B cell (primary cell): ENCODE measurements around the gene HNRNPF. TPM values are rescaled to one million over a fixed set of nuclear protein-coding genes. Genes with fewer than 3 reads are reported as not detected.
A peak's percentile ranks its signal among the peaks of the same experiment; 100 is the strongest.

ENCODE experiments used
- ATAC-seq: fragments of 200-7000 bp; cut with Tn5 transposase; one replicate; pipeline ENCODE4 v1.10.0; 2021; ENCODE audit warnings: low read depth, mild to moderate bottlenecking, moderate number of reproducible peaks, moderate library complexity
- CTCF ChIA-PET: fragments of 350-600 bp; sonication (Branson Sonifier 250); formaldehyde crosslinking; loops from one replicate; lab custom pipeline; 2021; ENCODE audit warnings: antibody characterized with exemption, inconsistent platforms; lab: Charles Lee
- POLR2A ChIA-PET: fragments of 350-600 bp; sonication (Branson Sonifier 250); formaldehyde crosslinking; loops from one replicate; lab custom pipeline; 2021; ENCODE audit warnings: antibody characterized with exemption; lab: Charles Lee
- DNase-seq: peaks from one replicate; pipeline ENCODE4 v3.0.0; 2013
- H2AFZ ChIP-seq: 2 replicates; pipeline ENCODE4 v1.6.1; 2012; ENCODE audit warnings: mild to moderate bottlenecking, low read depth, low read length; ENCODE audit not compliant: insufficient read depth, poor library complexity, severe bottlenecking
- H3K27ac ChIP-seq, 2 donors: 1 replicate in 1 of 2; 2 replicates in 1 of 2; pipeline ENCODE4 v1.5.1; 2012 to 2013; ENCODE audit warnings: low read length in 2 of 2, mild to moderate bottlenecking in 2 of 2, moderate library complexity in 1 of 2
- H3K27me3 ChIP-seq, 4 experiments: fragments of 200-600 bp in 1 of 4; sonication (generic) in 1 of 4; replicated peaks in 1 of 4; 1 replicate in 2 of 4; 2 replicates in 2 of 4; pipeline versions ENCODE4 v1.6.1 to v1.7.0; 2013 to 2016; ENCODE audit warnings: low read length in 3 of 4, mild to moderate bottlenecking in 2 of 4, mixed read lengths in 1 of 4, moderate library complexity in 1 of 4; ENCODE audit not compliant: insufficient read depth in 4 of 4, control insufficient read depth in 3 of 4; ENCODE audit errors: control extremely low read depth in 1 of 4
- H3K36me3 ChIP-seq, 2 experiments: replicated peaks in 1 of 2; 1 replicate in 1 of 2; 2 replicates in 1 of 2; pipeline versions ENCODE4 v1.6.1 to v1.7.1; 2013; ENCODE audit warnings: low read length in 1 of 2; ENCODE audit not compliant: insufficient read depth in 2 of 2, control insufficient read depth in 1 of 2; ENCODE audit errors: control extremely low read depth in 1 of 2, extremely low read depth in 1 of 2
- H3K4me1 ChIP-seq, 2 donors: fragments of 200-600 bp in 1 of 2; sonication (generic) in 1 of 2; 1 replicate in 1 of 2; 2 replicates in 1 of 2; pipeline versions ENCODE4 v1.5.1 to v1.6.1; 2013 to 2017; ENCODE audit warnings: low read length in 2 of 2; ENCODE audit not compliant: control insufficient read depth in 2 of 2, insufficient read depth in 2 of 2
- H3K4me2 ChIP-seq: replicated peaks from 2 replicates; pipeline ENCODE3; 2012; ENCODE audit warnings: mild to moderate bottlenecking, low read depth, low read length; ENCODE audit not compliant: poor library complexity, severe bottlenecking
- H3K4me3 ChIP-seq, 5 experiments: fragments of 200-600 bp in 1 of 5; sonication (generic) in 1 of 5; 1 replicate in 3 of 5; 2 replicates in 2 of 5; pipeline versions ENCODE4 v1.5.1 to v1.7.0; 2011 to 2016; ENCODE audit warnings: low read length in 4 of 5, mild to moderate bottlenecking in 4 of 5, low read depth in 2 of 5, control low read depth in 1 of 5, moderate library complexity in 1 of 5; ENCODE audit not compliant: insufficient read depth in 1 of 5; ENCODE audit errors: control extremely low read depth in 1 of 5, extremely low read depth in 1 of 5
- H3K79me2 ChIP-seq: fragments of 200-600 bp; sonication (generic); one replicate; pipeline ENCODE4 v1.6.0; 2016; ENCODE audit warnings: low read length; ENCODE audit not compliant: control insufficient read depth, insufficient read depth
- H3K9ac ChIP-seq: fragments of 200-600 bp; sonication (generic); 2 replicates; pipeline ENCODE4 v1.6.1; 2017; ENCODE audit warnings: mild to moderate bottlenecking, low read length, moderate library complexity
- H3K9me3 ChIP-seq, 3 donors: one replicate each; pipeline versions ENCODE4 v1.6.1 to v1.7.1; 2013; ENCODE audit warnings: low read length in 2 of 3; ENCODE audit not compliant: control insufficient read depth in 2 of 3, insufficient read depth in 1 of 3; ENCODE audit errors: control extremely low read depth in 1 of 3
- H4K20me1 ChIP-seq: 2 replicates; pipeline ENCODE4 v1.6.0; 2012; ENCODE audit warnings: mild to moderate bottlenecking, low read length; ENCODE audit not compliant: insufficient read depth, control insufficient read depth, poor library complexity, severe bottlenecking
- H3K27ac Mint-ChIP-seq: one replicate; pipeline ENCODE4 v1.8.0; 2021; ENCODE audit warnings: mixed read lengths
- H3K27me3 Mint-ChIP-seq: one replicate; pipeline ENCODE4 v1.8.0; 2021; ENCODE audit warnings: mixed read lengths
- H3K4me1 Mint-ChIP-seq: one replicate; pipeline ENCODE4 v1.8.0; 2021; ENCODE audit warnings: mixed read lengths
- H3K4me3 Mint-ChIP-seq: one replicate; pipeline ENCODE4 v1.8.0; 2021; ENCODE audit warnings: mixed read lengths
- H3K9me3 Mint-ChIP-seq: one replicate; pipeline ENCODE4 v1.8.0; 2022; ENCODE audit warnings: mixed read lengths; ENCODE audit not compliant: insufficient read depth
- EZH2 ChIP-seq: IDR thresholded peaks from 2 replicates; pipeline ENCODE4 v1.6.1; 2012; ENCODE audit warnings: borderline replicate concordance, low read depth, mild to moderate bottlenecking, moderate library complexity, low read length; ENCODE audit not compliant: insufficient read depth, poor library complexity, severe bottlenecking
- WGBS: methylation state at CpG from one replicate; pipeline ENCODE4 v1.1.5; 2013; ENCODE audit warnings: missing lambda C conversion rate; ENCODE audit not compliant: insufficient coverage; 5-methylcytosine and 5-hydroxymethylcytosine counted together
- intact Hi-C: fragments of 100-400 bp; cut with micrococcal nuclease; formaldehyde crosslinking; loops from one replicate; pipeline ENCODE4 v1.10.0; 2022
- polyA plus RNA-seq: library from polyadenylated mRNA; depleted of rRNA; stranded (reverse); fragments of >200 nt; gene quantifications from 2 replicates; pipeline ENCODE4 v1.2.3, GENCODE V29; 2012
- total RNA-seq, 2 donors: library from RNA; stranded (reverse); fragments of 120-200 nt in 1 of 2; gene quantifications; 1 replicate in 1 of 2; 2 replicates in 1 of 2; pipeline versions ENCODE4 v1.2.3 to v1.2.4, GENCODE V29; 2013 to 2022
- TF ChIP-seq, protein P1 (sequence below): fragments of 200-600 bp; IDR thresholded peaks from one replicate; pipeline ENCODE4 v1.8.0; 2022; ENCODE audit warnings: antibody characterized with exemption, mild to moderate bottlenecking

HNRNPF gene
- total and polyA plus RNA-seq, 2 donors (not counting 1 experiment from before 2014, with no cell fraction given): 76.7 to 161 TPM

DNA sequence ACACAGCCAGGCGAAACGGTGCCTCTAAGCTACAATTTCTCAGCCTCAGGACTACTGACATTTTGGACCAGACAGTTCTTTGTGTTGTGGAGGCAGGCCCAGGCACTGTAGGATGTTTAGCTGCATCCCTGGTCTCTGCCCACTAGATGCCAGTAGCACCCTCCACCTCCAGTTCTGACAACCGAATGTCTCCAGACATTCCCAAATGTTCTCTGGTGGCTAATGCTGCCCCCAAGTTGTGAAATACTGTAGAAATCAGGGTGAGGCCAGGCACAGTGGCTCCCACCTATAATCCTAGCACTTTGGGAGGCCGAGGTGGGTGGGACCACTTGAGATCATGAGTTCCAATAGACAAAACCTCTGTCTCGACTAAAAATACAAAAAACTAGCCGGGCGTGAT lies 18.2 kb downstream of the HNRNPF start:
- Mint-ChIP-seq H3K4me3 (no peak overlapping the region), H3K4me1 (peaks cover 65% of the 10 kb centered on the region), H3K27ac (peak overlapping the region; percentile 51), H3K9me3 (no peaks in the 10 kb centered on the region), H3K27me3 (no peaks in the 10 kb centered on the region)
- Histone ChIP-seq H3K4me3 (no peak overlapping the region), H3K9ac (no peak overlapping the region), H3K36me3 (peaks cover 24 to 90% of the 10 kb centered on the region in 2 experiments), H3K4me2 (no peak overlapping the region), H2AFZ (no peak overlapping the region), H4K20me1 (peaks cover 88% of the 10 kb centered on the region), H3K27me3 (no peaks in the 10 kb centered on the region), H3K4me1 (peaks cover 28 to 39% of the 10 kb centered on the region in 2 donors), H3K9me3 (no peaks in the 10 kb centered on the region), H3K27ac (peak overlapping the region in 1 of 2 donors; percentile 52), H3K79me2 (peaks cover 73% of the 10 kb centered on the region)
- TF ChIP-seq EZH2: no peak
- TF ChIP-seq, protein P1, sequence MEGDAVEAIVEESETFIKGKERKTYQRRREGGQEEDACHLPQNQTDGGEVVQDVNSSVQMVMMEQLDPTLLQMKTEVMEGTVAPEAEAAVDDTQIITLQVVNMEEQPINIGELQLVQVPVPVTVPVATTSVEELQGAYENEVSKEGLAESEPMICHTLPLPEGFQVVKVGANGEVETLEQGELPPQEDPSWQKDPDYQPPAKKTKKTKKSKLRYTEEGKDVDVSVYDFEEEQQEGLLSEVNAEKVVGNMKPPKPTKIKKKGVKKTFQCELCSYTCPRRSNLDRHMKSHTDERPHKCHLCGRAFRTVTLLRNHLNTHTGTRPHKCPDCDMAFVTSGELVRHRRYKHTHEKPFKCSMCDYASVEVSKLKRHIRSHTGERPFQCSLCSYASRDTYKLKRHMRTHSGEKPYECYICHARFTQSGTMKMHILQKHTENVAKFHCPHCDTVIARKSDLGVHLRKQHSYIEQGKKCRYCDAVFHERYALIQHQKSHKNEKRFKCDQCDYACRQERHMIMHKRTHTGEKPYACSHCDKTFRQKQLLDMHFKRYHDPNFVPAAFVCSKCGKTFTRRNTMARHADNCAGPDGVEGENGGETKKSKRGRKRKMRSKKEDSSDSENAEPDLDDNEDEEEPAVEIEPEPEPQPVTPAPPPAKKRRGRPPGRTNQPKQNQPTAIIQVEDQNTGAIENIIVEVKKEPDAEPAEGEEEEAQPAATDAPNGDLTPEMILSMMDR: peak; percentile 53
- intact Hi-C loops: loop anchor here (2.0 kb wide), 1 partner anchor 14 kb away; no protein-coding TSS in a partner anchor
- DNase-seq: peak; percentile 58
- ATAC-seq: no peak
- POLR2A ChIA-PET: interaction anchor here (0.7 to 2.5 kb wide), 2 partner anchors 17 to 71 kb away, joined by 4 to 6 read pairs; no protein-coding TSS in a partner anchor
- 90% methylated on average over 4 of the region's 7 CpGs for WGBS
- CTCF ChIA-PET: interaction anchor here (0.7 to 2.3 kb wide), 6 partner anchors 10 to 42 kb away, joined by 3 to 8 read pairs (median 6); no protein-coding TSS in a partner anchor

DNA sequence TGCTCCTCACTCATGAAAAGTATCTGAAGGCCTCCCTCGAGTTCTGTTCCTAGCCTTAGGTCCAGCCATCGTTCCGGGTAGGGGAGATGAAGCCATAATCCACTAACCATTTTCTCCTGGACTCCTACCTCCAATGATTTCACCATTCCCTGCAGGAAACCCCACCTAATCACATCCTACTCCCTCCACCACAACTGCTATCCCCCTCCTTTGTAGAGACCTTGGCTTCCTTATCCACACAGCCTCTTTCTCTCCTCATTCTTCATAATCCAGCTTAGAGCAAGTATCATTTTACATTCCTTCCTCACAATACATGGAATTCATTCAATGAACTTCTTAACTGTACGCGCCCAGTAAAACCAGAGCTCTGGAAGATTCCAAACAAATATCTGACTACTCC lies 18.7 kb downstream of the HNRNPF start:
- H4K20me1 ChIP-seq: peaks cover 85% of the 10 kb centered on the region
- H3K27me3 ChIP-seq: no peaks in the 10 kb centered on the region
- H3K4me1 Mint-ChIP-seq: peaks cover 61% of the 10 kb centered on the region
- DNase-seq: no peak
- H3K27ac Mint-ChIP-seq: peak overlapping the region; percentile 51
- peaks cover 23 to 35% of the 10 kb centered on the region in 2 donors for H3K4me1 ChIP-seq
- intact Hi-C loops: loop anchor here (2.0 kb wide), 1 partner anchor 14 kb away; no protein-coding TSS in a partner anchor
- no peaks in the 10 kb centered on the region for H3K9me3 ChIP-seq
- H3K27me3 Mint-ChIP-seq: no peaks in the 10 kb centered on the region
- no peak overlapping the region for H2AFZ ChIP-seq
- H3K9me3 Mint-ChIP-seq: no peaks in the 10 kb centered on the region
- peaks cover 69% of the 10 kb centered on the region for H3K79me2 ChIP-seq
- peak overlapping the region in 1 of 2 donors; percentile 52 for H3K27ac ChIP-seq
- H3K4me3 ChIP-seq: no peak overlapping the region
- peaks cover 24 to 86% of the 10 kb centered on the region in 2 experiments for H3K36me3 ChIP-seq
- no peak overlapping the region for H3K9ac ChIP-seq
- 91% methylated on average over 5 of the region's 5 CpGs for WGBS
- no peak overlapping the region for H3K4me3 Mint-ChIP-seq
- POLR2A ChIA-PET: interaction anchor here (2.5 kb wide), 1 partner anchor 17 kb away, joined by 6 read pairs; no protein-coding TSS in a partner anchor
- no peak for TF ChIP-seq EZH2
- TF ChIP-seq, protein P1: no peak
- CTCF ChIA-PET: interaction anchor here (0.7 to 2.3 kb wide), 6 partner anchors 10 to 42 kb away, joined by 3 to 8 read pairs (median 6); no protein-coding TSS in a partner anchor
- H3K4me2 ChIP-seq: no peak overlapping the region
- ATAC-seq: no peak
